Measurements from ENCODE around the gene FIGLA. TPM values are rescaled to one million over a fixed set of nuclear protein-coding genes. Genes with fewer than 3 reads are reported as not detected.

FIGLA gene
- total RNA-seq, 1 experiment from 2014 or later: not detected

DNA sequence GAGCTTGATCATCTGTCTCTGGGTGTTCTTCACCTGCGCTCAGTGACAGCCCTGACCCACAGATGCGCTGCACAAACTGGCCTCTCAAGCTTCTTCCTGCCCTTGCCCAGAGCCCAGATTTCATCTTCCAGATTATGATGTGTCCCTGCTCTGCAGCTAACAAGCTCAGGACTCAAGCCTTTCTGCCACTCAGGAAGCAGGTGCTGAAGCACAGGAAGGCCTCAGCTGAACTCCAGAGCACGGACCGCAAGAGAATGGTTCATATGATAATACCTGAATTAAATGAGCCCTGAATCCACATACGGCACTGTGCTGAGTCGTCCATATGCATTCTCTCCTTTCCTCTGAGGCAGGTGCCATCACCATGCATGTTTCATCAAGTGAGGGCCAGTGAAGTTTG is 41.4 kb upstream of the FIGLA start:
- BruUV-seq (replicated peaks): no TSS peak
- TF ChIP-seq CBX3 (IDR thresholded peaks at IDR 0.05; ENCODE audit: low read depth): no peak
- no peak for TF ChIP-seq EGR1 (IDR thresholded peaks at IDR 0.05; ENCODE audit: low read depth)
- TF ChIP-seq SP1 (IDR thresholded peaks at IDR 0.05; ENCODE audit: low read depth): no peak
- TF ChIP-seq, protein P1, sequence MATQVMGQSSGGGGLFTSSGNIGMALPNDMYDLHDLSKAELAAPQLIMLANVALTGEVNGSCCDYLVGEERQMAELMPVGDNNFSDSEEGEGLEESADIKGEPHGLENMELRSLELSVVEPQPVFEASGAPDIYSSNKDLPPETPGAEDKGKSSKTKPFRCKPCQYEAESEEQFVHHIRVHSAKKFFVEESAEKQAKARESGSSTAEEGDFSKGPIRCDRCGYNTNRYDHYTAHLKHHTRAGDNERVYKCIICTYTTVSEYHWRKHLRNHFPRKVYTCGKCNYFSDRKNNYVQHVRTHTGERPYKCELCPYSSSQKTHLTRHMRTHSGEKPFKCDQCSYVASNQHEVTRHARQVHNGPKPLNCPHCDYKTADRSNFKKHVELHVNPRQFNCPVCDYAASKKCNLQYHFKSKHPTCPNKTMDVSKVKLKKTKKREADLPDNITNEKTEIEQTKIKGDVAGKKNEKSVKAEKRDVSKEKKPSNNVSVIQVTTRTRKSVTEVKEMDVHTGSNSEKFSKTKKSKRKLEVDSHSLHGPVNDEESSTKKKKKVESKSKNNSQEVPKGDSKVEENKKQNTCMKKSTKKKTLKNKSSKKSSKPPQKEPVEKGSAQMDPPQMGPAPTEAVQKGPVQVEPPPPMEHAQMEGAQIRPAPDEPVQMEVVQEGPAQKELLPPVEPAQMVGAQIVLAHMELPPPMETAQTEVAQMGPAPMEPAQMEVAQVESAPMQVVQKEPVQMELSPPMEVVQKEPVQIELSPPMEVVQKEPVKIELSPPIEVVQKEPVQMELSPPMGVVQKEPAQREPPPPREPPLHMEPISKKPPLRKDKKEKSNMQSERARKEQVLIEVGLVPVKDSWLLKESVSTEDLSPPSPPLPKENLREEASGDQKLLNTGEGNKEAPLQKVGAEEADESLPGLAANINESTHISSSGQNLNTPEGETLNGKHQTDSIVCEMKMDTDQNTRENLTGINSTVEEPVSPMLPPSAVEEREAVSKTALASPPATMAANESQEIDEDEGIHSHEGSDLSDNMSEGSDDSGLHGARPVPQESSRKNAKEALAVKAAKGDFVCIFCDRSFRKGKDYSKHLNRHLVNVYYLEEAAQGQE (IDR thresholded peaks at IDR 0.05; ENCODE audit: low read depth): no peak
- TF ChIP-seq CEBPB (IDR thresholded peaks at IDR 0.05; ENCODE audit: low read depth): no peak
- TF ChIP-seq, protein P2, sequence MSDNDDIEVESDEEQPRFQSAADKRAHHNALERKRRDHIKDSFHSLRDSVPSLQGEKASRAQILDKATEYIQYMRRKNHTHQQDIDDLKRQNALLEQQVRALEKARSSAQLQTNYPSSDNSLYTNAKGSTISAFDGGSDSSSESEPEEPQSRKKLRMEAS (IDR thresholded peaks at IDR 0.05): no peak
- TF ChIP-seq, protein P3, sequence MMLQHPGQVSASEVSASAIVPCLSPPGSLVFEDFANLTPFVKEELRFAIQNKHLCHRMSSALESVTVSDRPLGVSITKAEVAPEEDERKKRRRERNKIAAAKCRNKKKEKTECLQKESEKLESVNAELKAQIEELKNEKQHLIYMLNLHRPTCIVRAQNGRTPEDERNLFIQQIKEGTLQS (IDR thresholded peaks at IDR 0.05): no peak
- TF ChIP-seq TCF7L2 (IDR thresholded peaks at IDR 0.05; ENCODE audit: borderline replicate concordance, extremely low read depth, insufficient read depth, insufficient read length): no peak
- TF ChIP-seq EZH2 (IDR thresholded peaks at IDR 0.05): no peak
- no peak overlapping the region for H3K27ac ChIP-seq (ENCODE audit: low read depth, low read length)
- no peaks in the 10 kb centered on the region for H3K9me3 ChIP-seq (ENCODE audit: control insufficient read depth in 1 of 2, insufficient read depth in 1 of 2, low read depth in 1 of 2, low read length in 2 of 2)
- DNase-seq (ENCODE audit: low read depth, low spot score) (no peak), ATAC-seq (no peak)
- ChIA-PET RAD21 (ENCODE audit: low non-redundant PET in 1 of 2, low total read pairs in 2 of 2, uncharacterized antibody in 2 of 2, unreplicated experiment in 2 of 2) (no interaction called here), POLR2A (no interaction called here), CTCF (no interaction called here)
- no peaks in the 10 kb centered on the region for H3K36me3 ChIP-seq (ENCODE audit: control insufficient read depth in 1 of 2, insufficient read depth in 2 of 2, low read length in 2 of 2)
- no peak overlapping the region for H3K4me2 ChIP-seq (ENCODE audit: low read length)
- H3K79me2 ChIP-seq (ENCODE audit: insufficient read depth, low read length): no peaks in the 10 kb centered on the region
- no peaks in the 10 kb centered on the region for H3K27me3 ChIP-seq (ENCODE audit: insufficient read depth, low read length)
- H3K9me2 ChIP-seq (ENCODE audit: insufficient read depth): no peaks in the 10 kb centered on the region
- no peaks in the 10 kb centered on the region for H4K20me1 ChIP-seq (ENCODE audit: insufficient read depth)
- intact Hi-C loops (cut with micrococcal nuclease): no loop called here
- no peak overlapping the region for H3K9ac ChIP-seq (ENCODE audit: low read length)
- H3K4me1 ChIP-seq (ENCODE audit: control insufficient read depth in 1 of 2, insufficient read depth in 2 of 2, low read length in 2 of 2): no peaks in the 10 kb centered on the region
- H2AFZ ChIP-seq (ENCODE audit: low read depth, low read length, poor library complexity, severe bottlenecking): no peak overlapping the region
- no peak overlapping the region for H3K4me3 ChIP-seq (replicated peaks in 1 of 2; ENCODE audit: low read depth in 1 of 2, low read length in 2 of 2)
